Smooth muscle cell (in vitro differentiated cells): ENCODE data around the gene HNMT. TPM values are rescaled to one million over a fixed set of nuclear protein-coding genes. Genes with fewer than 3 reads are reported as not detected.
"Not testable (repeated sequence)": the region's sequence is repeated elsewhere in the genome, so short reads cannot be mapped to it uniquely, and the experiment has no call there.

Experiments
- DNase-seq: peaks from one replicate; lab custom pipeline; 2025; ENCODE audit not compliant: unreplicated experiment; lab: John Stamatoyannopoulos, UW
- H2AFZ ChIP-seq: fragments of 200-600 bp; sonication (generic); 2 replicates; pipeline ENCODE4 v1.6.0; 2016; ENCODE audit warnings: antibody characterized with exemption, low read depth, mild to moderate bottlenecking
- H3F3A ChIP-seq: fragments of 200-600 bp; sonication (generic); 2 replicates; pipeline ENCODE4 v1.6.0; 2017; ENCODE audit warnings: antibody characterized with exemption, low read depth
- H3K27ac ChIP-seq: fragments of 200-600 bp; sonication (generic); 2 replicates; pipeline ENCODE4 v1.5.1; 2016; ENCODE audit warnings: low read depth, mild to moderate bottlenecking
- H3K27me3 ChIP-seq: fragments of 200-600 bp; sonication (generic); 2 replicates; pipeline ENCODE4 v1.6.1; 2016; ENCODE audit warnings: low read depth, mild to moderate bottlenecking
- H3K36me3 ChIP-seq: fragments of 200-600 bp; sonication (generic); 2 replicates; pipeline ENCODE4 v1.5.1; 2016; ENCODE audit warnings: low read depth
- H3K4me1 ChIP-seq: fragments of 200-600 bp; sonication (generic); 2 replicates; pipeline ENCODE4 v1.5.1; 2016; ENCODE audit warnings: low read depth
- H3K4me2 ChIP-seq: fragments of 200-600 bp; sonication (generic); 2 replicates; pipeline ENCODE4 v1.6.0; 2016; ENCODE audit warnings: mild to moderate bottlenecking
- H3K4me3 ChIP-seq: fragments of 200-600 bp; sonication (generic); 2 replicates; pipeline ENCODE4 v1.5.1; 2016; ENCODE audit warnings: mild to moderate bottlenecking
- H3K79me2 ChIP-seq: fragments of 200-600 bp; sonication (generic); 2 replicates; pipeline ENCODE4 v1.6.0; 2016; ENCODE audit warnings: low read depth, mild to moderate bottlenecking
- H3K9ac ChIP-seq: fragments of 200-600 bp; sonication (generic); 2 replicates; pipeline ENCODE4 v1.6.0; 2016; ENCODE audit warnings: low read depth
- H3K9me3 ChIP-seq: fragments of 200-600 bp; sonication (generic); replicated peaks from 2 replicates; pipeline ENCODE4 v1.5.1; 2016; ENCODE audit warnings: low read depth
- H4K20me1 ChIP-seq: fragments of 200-600 bp; sonication (generic); 2 replicates; pipeline ENCODE4 v1.6.0; 2016; ENCODE audit warnings: low read depth
- CTCF ChIP-seq: fragments of 200-600 bp; sonication (generic); IDR thresholded peaks from 2 replicates; pipeline ENCODE4 v1.5.1; 2017; ENCODE audit warnings: borderline replicate concordance, mild to moderate bottlenecking, antibody characterized with exemption; ENCODE audit not compliant: insufficient read depth, poor library complexity, severe bottlenecking
- WGBS: methylation state at CpG from one replicate; pipeline ENCODE4 v1.1.7; 2016; ENCODE audit warnings: low lambda C conversion rate; 5-methylcytosine and 5-hydroxymethylcytosine counted together
- polyA plus RNA-seq: library from polyadenylated mRNA; unstranded; fragments of >200 nt; fragmentation: Nextera tagmentation; extraction: Ambion mirVana; gene quantifications from 2 replicates; pipeline ENCODE4 v1.2.1, GENCODE V29; 2016
- total RNA-seq: library from RNA; depleted of rRNA; stranded (reverse); fragments of >200 nt; gene quantifications from 2 replicates; pipeline ENCODE4 v1.2.3, GENCODE V29; 2014

The HNMT gene
- total and polyA plus RNA-seq, 2 experiments from 2014 or later, result 3.6 to 9.6 TPM

DNA sequence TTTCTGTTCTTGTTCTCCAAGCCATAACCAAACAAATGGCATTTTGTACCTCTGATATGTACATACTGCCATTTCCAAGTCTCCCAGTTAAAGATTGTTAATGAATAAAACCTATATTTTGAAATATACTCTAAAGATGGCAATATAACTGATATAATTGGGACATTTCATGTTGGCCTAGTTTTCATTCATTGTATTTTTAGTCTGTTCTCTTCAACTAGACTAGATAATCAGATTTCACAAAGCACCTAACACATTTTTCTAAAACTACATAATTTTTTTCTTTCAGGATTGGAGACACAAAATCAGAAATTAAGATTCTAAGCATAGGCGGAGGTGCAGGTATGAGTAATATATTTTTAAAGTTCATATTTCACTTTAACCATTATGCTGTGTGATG is 5.6 kb downstream of the HNMT start:
- no peak for TF ChIP-seq CTCF
- Histone ChIP-seq H3F3A (no peaks in the 10 kb centered on the region), H2AFZ (no peak overlapping the region), H3K79me2 (peaks cover 3% of the 10 kb centered on the region), H3K4me1 (peaks cover 8% of the 10 kb centered on the region), H3K36me3 (no peaks in the 10 kb centered on the region), H3K4me2 (no peak overlapping the region), H3K27me3 (no peaks in the 10 kb centered on the region), H3K27ac (no peak overlapping the region), H3K4me3 (no peak overlapping the region), H4K20me1 (no peaks in the 10 kb centered on the region), H3K9ac (no peak overlapping the region), H3K9me3 (no peaks in the 10 kb centered on the region)
- DNase-seq, result no peak
- 100% methylated on average over 1 of the region's 1 CpG for WGBS

GRCh38 chr2:137971259-137971658 is 7.0 kb downstream of the HNMT start:
- H3K4me2 ChIP-seq, H3K4me3 ChIP-seq, H3K27ac ChIP-seq, DNase-seq, H3K4me1 ChIP-seq, H3K79me2 ChIP-seq, H2AFZ ChIP-seq, H3K36me3 ChIP-seq, H3K9me3 ChIP-seq, H3K27me3 ChIP-seq, H3F3A ChIP-seq, H4K20me1 ChIP-seq, H3K9ac ChIP-seq: not testable (repeated sequence)
- 93% methylated on average over 3 of the region's 3 CpGs for WGBS

DNA sequence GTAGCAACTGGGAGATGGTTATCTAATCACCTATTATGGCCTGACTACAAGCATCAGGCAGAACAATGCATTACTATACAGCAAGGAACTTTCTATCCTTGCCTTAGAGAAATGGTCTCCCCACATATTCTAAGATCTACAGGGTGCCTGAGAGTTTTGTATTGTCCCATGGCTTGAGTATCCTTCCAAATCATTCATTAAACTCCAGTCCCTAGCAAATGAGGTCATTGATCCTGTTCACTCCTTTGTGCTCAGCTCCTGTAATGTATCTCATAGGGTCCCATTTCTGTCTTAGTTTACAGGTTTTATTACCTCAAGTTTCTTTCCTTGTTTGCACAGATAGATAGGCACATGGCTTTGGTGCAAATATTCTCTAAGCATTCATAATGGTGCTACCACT is 9.0 kb downstream of the HNMT start:
- Histone ChIP-seq H3K9me3 (no peaks in the 10 kb centered on the region), H3K4me2 (no peak overlapping the region), H2AFZ (no peak overlapping the region), H4K20me1 (no peaks in the 10 kb centered on the region), H3K36me3 (no peaks in the 10 kb centered on the region), H3K4me1 (no peaks in the 10 kb centered on the region), H3K27ac (no peak overlapping the region), H3K27me3 (no peaks in the 10 kb centered on the region), H3K4me3 (no peak overlapping the region), H3F3A (no peaks in the 10 kb centered on the region), H3K9ac (no peak overlapping the region), H3K79me2 (peaks cover 3% of the 10 kb centered on the region)
- DNase-seq, result no peak
- no peak for TF ChIP-seq CTCF

DNA sequence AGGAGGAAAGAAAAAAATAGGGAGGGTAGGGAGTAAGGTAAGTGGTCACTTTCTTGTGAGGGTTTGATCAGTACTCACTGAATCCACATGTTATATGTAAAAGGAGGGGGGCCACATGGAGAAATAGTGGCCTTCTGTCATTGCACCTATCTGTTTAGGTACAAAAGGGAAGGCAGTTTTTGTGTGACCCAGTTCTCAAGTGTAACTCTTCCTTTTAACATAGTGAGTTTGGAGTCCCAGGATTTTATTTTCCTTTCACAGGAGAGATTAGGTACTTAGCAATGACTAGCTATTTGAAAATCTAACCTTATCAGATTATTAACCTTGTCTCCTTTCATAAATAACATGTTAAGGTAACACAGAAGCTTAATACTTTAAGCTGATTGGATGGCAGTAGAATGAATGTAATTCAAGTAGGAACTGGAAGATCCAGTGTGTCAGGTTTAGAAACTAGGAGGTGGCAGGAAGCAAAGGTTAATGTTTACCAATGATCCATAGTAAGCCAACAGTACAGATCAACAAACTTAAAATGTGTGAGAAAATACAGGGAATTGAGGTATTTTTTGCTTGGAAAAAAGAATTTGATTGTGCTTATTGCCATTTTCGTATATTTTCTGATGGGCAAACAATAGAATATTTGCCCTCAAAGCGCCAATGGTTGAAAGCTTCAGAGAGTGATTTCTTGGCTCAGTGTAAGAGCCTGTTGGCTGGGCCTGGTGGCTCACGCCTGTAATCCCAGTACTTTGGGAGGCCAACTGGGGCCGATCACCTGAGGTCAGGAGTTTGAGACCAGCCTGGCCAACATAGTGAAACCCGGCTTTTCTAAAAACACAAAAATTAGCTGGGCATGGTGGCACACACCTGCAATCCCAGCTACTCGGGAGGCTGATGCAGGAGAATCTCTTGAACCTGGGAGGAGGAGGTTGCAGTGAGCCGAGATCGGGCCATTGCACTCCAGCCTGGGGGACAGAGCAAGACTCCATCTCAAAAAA is 11.3 kb downstream of the HNMT start:
- no peak for DNase-seq
- peak overlapping the region; percentile 24 for H3K27ac ChIP-seq
- H3F3A ChIP-seq, result no peaks in the 10 kb centered on the region
- H3K4me3 ChIP-seq, result no peak overlapping the region
- TF ChIP-seq CTCF, result no peak
- no peaks in the 10 kb centered on the region for H4K20me1 ChIP-seq
- H2AFZ ChIP-seq, result no peak overlapping the region
- H3K4me2 ChIP-seq, result no peak overlapping the region
- H3K79me2 ChIP-seq, result peaks cover 3% of the 10 kb centered on the region
- H3K4me1 ChIP-seq, result no peaks in the 10 kb centered on the region
- WGBS, result 79% methylated on average over 8 of the region's 8 CpGs
- H3K9ac ChIP-seq, result no peak overlapping the region
- no peaks in the 10 kb centered on the region for H3K27me3 ChIP-seq
- H3K9me3 ChIP-seq, result no peaks in the 10 kb centered on the region
- no peaks in the 10 kb centered on the region for H3K36me3 ChIP-seq
